Measurements from ENCODE around the gene ACBD3.
A peak's percentile ranks its signal among the peaks of the same experiment; 100 is the strongest.

Gene ACBD3

DNA sequence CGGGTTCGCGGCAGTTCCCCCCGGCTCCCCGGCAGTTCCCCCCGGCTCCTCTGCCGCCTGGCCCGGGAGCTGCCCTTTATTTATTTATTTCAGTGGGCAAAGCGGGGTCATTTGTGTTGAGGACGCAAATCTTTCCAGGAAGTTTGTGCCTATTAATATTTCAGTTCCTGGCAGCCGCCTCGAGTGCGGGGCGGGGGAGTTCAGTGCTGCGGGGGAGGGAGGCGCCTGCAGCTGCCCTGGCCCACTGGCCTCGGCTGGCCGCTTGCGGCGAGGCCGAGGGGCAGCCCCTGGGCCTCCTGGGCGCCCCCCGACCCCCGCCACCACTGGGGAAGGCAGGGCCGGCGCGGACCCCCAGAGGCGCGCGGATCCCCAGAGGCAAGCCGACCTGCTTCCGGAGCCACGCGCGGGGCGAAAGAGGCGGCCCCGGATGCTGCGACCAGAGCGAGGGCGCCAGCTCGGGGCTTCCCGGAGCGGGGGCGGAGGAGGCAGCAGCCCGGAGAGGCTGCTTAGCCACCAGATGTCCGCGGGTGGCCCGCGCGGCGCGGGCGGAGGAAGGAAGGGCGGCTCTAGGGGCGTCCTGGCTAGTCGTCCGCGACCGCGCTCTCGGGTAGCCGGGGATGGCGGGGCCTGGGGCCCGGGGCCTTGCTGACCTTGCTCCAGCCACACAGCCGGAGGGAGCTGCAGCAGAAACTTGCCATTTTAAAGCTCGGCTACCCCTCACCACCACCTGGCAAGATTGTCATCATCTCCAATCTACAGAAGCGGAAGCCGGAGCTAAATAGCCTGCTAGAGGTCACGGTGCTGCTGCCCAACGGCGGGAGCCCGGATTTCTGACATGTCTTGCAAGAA is 76.1 kb downstream of the ACBD3 start:
- DNase-seq: peak; percentile 34

DNA sequence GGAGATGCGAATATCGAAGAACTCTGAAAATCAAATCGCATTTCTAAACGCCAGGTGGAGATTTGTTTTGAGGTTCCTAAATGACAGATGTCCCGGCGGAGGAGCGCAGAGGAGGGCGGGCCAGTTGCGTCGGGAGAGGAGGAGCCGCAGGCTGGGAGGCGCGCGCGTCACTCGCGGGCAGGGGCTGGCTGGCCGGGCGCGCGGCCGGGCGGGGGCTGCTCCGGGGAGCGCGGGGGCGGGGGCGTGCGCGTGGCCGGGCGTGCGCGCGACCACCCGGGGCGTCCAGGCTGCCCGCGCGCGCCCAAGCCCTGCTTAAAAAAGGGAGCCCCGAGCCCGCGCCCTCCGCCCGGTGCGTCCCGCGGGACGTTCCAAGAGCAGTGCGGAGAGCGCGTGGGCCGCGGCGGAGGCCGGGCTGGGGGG is 76.7 kb downstream of the ACBD3 start:
- peak; percentile 80 for DNase-seq

DNA sequence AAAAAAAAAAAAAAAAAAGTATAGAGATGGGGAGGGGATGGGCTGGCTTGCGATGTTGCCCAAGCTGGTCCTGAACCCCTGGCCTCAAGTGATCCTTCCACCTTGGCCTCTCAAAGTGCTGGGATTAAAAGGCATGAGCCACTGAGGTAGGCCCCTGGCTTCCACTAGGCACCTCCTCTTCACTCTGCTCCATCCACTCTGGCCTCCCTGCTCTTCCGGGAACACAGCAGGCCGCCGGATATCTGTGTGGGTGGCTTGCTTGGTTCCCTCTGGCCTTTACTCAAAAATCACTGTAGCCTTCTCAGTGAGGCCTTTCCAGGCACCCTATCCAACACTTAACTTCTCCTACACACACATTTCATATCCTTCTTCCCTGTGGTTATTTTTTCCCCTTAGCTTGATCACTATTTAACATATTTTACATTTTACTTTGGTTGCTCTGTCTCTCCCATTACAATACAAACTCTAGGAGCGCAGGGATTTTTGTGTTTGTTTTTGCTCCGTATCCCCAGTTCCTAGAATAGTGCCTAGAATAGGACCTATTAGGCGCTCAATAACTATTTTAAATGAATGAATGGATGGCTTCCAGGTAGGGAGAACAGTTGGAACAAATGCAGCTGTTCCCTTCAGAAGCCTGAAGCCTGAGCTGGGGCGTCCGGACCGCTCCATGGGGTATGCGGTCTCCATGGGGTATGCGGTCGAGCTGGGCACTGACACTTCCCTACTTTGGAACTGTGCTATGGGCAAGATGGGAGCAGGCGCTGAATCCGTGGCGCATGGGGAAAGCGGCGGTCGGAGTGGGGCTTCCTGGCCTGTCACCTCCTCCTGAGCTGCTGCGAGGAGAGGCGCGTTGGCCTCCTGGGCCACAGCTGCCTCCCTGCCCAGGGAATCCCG is 77.4 kb downstream of the ACBD3 start:
- DNase-seq: no peak

DNA sequence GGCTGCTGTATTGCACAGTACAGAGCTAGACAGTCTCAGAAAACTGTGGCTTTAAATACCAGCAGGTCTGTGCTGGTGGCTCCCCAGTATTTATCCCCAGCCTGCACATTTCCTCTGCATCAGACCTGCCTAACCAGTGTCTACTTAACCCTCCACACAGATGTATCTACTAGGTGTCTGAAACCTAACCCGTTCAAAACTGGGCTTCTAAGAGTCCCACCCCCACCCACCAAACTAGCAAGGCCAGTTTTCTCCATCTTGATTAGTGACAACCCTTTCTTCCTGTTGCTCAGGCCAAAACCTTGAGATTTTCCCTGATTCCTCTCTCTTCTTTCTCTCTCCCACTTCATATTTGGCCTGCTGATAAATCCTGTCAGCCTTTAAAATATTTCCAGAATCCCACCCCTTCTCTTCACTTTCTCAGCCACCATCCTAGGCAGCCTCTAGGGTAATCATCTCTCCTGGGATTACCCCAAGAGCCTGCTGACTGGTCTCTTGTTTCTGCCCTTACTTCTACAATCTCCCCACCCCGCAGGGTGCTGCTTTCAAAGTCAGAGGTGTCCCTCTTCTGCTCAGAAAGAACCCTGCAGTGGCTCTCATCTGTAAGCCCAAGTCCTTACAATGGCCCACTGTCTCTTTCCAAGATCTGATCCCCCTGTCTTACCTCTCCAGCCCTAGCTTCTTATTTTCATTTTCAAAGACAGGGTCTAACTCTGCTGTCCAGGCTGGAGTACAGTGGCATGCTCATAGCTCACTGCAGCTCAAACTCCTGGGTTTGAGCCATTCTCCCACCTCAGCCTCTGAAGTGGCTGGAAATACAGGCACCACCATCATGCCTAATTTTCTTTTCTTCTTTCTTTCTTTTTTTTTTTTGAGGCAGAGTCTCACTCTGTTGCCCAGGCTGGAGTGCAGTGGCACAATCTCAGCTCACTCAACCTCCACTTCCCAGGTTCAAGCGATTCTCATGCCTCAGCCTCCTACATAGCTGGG is 78.8 kb downstream of the ACBD3 start:
- no peak for DNase-seq

DNA sequence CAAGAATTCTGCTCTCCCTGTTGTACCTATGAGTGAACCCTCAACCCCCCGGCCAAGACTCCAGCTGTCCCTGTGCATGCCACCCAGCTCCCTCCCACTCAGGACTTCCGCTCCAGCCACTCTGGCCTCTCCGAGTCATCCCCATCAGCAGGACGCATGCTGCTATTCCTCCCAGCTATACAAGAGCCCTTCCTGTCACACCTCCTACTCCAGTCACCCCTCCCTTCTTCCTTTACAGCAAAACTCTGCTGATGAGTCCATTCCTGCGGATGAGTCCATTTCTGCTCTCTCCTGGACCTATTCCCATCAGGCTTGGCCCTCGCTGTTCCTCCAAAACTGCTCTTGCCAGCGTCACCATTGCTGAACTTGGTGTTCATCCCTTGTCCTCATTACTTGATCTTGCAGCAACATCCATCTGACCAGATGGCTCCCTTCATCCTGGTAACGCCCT is 81.8 kb downstream of the ACBD3 start:
- no peak for DNase-seq

DNA sequence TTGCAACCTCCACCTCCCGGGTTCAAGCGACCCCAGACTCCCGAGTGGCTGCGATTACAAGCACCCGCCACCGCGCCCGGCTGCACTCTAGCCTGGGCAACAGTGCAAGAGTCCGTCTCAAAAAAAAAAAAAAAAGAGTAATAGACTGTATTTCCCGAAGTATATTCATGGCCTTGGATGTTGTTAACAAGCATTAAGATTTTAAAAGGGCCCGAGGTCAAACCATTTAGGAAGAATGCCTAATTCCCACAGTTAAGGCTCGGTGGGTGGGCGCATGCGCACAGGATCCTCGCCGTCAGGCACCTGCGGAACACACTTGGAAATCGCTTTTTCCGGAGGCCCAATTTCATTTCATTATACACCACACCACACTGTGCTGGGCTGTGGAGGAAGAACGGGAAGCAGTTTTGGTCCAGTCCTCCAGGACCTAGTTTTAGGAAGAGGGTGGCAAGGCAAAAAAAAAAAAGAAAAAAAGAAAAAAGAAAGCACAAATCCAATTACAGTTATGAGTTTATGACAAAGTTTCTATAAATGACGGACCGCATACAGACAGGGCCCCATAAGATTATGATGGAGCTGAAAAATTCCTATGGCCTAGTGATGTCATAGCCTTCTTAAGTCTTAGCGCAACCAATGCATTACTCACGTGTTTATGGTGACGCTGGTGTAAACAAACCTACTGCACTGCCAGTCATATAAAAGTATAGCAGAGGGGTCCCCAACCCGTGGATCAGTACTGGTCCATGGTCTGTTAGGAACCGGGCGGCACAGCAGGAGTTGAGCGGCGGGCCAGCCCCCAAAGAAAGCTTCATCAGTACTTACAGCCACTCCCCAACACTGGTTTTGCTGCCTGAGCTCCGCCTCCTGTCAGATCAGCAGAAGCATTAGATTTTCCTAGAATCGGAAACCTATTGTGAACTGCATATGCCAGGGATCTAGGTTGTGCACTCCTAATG is 85.8 kb downstream of the ACBD3 start:
- no peak for DNase-seq

DNA sequence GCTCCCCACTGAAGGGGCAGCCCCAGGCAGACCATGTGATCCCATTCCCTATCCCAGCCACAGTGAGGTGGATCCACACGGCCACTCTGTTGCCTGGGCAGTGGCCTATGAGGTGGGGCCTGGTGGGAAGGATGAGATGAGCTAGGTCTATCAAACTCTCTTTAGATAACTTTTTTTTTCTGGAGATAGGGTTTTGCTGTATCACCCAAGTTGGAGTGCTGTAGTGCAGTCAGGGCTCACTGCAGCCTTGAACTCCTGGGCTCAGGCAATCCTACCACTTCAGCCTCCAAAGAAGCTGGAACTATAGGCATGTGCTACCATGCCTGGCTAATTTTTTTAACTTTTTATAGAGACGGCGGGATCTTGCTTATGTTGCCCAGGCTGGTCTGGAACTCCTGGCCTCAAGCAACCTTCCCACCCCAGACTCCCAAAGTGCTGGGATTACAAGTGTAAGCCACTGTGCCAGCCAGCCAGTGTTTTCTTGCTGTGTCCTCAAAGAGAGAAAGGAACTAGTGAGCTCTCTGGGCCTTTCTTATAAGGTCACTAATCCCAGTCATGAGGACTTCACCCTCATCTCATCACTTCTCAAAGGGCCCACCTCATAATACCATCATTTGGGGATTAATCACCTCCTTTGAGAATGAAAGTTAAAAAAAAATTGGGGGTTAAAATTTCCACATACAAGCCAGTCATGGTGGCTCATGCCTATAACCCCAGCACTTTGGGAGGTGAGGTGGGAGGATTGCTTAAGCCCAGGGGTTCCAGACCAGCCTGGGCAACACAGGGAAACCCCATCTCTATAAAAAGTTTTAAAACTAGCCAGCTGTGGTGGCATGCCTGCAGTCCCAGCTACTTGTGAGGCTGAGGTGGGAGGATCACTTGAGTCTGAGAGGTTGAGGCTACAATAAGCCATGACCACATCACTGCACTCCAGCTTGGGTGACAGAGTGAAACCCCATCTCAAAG is 87.4 kb downstream of the ACBD3 start:
- DNase-seq: no peak

DNA sequence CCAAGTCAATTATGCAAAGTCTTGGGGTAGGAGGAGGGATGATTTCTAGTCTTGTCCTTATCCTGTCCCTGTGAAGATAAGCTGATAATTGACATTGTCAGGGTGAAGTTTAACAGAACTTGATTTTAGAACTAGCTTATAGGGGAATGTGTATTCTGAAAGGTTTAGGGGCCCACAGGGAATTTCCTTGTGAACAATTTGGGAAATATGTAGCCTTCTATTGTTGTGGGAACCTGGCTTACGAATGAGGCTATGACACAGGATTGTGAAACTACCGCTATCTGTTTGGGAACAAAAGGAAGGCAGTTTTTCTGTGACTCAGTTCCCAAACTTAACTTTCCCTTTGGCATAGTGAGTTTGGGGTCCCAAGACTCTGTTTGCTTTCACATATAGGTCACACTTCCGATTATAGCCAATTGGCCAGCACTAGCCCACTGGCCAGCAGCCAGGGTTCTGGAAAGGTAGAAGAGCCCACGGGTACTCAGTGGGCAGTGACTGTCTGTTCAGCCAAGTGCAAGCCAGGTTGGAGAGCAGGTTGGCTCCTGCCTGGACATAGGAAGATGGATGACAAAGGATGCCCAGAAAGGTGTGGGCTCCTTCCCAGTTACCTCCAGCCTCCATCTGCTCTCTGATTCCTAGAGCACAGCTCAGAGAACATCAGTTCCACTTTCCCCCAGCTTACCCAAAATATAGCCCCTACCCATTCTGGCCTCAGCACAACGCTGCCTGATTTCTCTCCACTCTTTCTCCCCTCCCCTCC is 88.5 kb downstream of the ACBD3 start:
- DNase-seq: no peak

DNA sequence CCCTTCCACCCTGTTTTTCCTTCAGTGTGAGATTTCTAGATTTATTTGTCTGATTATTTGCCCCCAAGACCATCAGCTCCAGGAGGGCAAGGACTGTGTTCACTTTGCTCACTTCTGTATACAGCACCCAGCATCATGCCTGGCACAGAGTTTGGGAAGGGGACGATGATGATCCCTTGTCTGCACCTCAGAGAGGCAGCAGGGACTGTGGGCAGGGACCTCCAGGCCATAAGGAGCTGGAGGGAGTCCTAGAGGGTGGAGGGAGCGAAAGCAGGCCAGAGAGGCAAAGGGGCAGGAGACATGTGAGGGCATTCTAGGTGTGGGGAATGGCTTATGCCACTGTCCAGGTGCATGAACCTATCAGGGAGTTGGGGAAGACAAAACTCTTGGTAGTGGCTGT is 91.3 kb downstream of the ACBD3 start:
- DNase-seq: no peak

Data from GDM1 (cell line).